Measurements from ENCODE around the gene TNS1.

GRCh38 chr2:217827430-217828201 lies 175.2 kb downstream of the TNS1 start:
- TF ChIP-seq CTCF (IDR thresholded peaks at IDR 0.05; ENCODE audit: insufficient read depth, low read length) (no peak), POLR2AphosphoS5 (IDR thresholded peaks at IDR 0.05; ENCODE audit: low read depth) (no peak)
